ENCODE measurements around the gene APC2.
A peak's percentile ranks its signal among the peaks of the same experiment; 100 is the strongest.
"Not testable (repeated sequence)": the region's sequence is repeated elsewhere in the genome, so short reads cannot be mapped to it uniquely, and the experiment has no call there.

The APC2 gene

GRCh38 chr19:1471515-1472160, 21.7 kb downstream of the APC2 start:
- peak; percentile 6 for TF ChIP-seq CTCF (IDR thresholded peaks at IDR 0.05; ENCODE audit: low read depth, low read length)
- DNase-seq (ENCODE audit: extremely low read depth, low read depth), result no peak

GRCh38 chr19:1472231-1473084, 22.5 kb downstream of the APC2 start:
- TF ChIP-seq CTCF (IDR thresholded peaks at IDR 0.05; ENCODE audit: low read depth, low read length), result no peak
- DNase-seq (ENCODE audit: extremely low read depth, low read depth), result no peak

- no peak for DNase-seq (ENCODE audit: extremely low read depth, low read depth)
- no peak for TF ChIP-seq CTCF (IDR thresholded peaks at IDR 0.05; ENCODE audit: low read depth, low read length)
Observed at GRCh38 chr19:1473085-1473851, 23.3 kb downstream of the APC2 start.

GRCh38 chr19:1474011-1474764, 24.3 kb downstream of the APC2 start:
- no peak for TF ChIP-seq CTCF (IDR thresholded peaks at IDR 0.05; ENCODE audit: low read depth, low read length)
- DNase-seq (ENCODE audit: extremely low read depth, low read depth), result no peak

GRCh38 chr19:1474765-1475351, 24.9 kb downstream of the APC2 start:
- no peak for DNase-seq (ENCODE audit: extremely low read depth, low read depth)
- no peak for TF ChIP-seq CTCF (IDR thresholded peaks at IDR 0.05; ENCODE audit: low read depth, low read length)

GRCh38 chr19:1475751-1476437, 26.0 kb downstream of the APC2 start:
- DNase-seq (ENCODE audit: extremely low read depth, low read depth), result no peak
- no peak for TF ChIP-seq CTCF (IDR thresholded peaks at IDR 0.05; ENCODE audit: low read depth, low read length)

GRCh38 chr19:1477056-1477455, 27.1 kb downstream of the APC2 start:
- not testable (repeated sequence) for DNase-seq (ENCODE audit: extremely low read depth, low read depth)

Data from AG09319 (cell line).